ENCODE results near the gene LEKR1.
"Not testable (repeated sequence)": the region's sequence is repeated elsewhere in the genome, so short reads cannot be mapped to it uniquely, and the experiment has no call there.

Gene LEKR1

DNA sequence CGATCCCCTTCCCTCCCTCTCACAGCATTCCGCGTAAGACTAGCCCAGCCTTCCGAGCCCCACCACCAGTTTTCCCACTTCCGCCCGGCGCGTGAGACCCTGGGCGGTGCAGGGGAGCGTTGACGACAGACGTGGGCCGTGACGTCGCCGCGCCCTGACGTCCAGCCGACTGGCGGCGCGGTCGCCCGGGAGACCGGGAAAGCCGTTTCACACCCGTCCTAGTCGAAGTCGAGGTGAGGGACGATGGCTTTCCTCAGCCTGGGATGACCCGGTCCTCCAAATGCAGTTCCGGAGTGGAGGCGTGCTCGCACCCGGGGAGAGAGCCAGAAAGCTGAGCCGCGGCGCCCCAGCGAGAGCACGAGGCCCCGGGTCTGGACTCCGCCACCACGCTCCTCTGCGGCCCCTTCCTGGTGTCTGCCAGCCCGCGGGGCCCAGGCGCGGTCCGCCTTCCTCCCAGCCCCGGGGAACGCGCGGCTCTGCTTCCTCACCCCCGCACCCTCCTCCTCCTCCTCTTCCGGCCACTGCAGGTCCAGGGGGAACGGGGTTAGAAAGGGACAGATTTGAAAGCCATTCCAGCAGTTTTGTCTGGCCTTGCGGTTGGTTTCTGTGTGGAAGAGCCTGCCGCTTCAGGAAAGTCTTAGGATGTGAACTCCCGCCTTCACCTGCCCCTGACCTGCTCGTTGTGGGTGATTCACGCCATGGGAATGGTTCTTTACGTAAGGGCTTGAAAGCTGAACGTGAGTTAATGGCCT is at the start of gene LEKR1:
LEKR1 (plus strand) TSS at position 210 of the 752 bp plus-strand sequence. CDS start 2,977 bp downstream, outside the sequence.
- peak; percentile 70 for DNase-seq

DNA sequence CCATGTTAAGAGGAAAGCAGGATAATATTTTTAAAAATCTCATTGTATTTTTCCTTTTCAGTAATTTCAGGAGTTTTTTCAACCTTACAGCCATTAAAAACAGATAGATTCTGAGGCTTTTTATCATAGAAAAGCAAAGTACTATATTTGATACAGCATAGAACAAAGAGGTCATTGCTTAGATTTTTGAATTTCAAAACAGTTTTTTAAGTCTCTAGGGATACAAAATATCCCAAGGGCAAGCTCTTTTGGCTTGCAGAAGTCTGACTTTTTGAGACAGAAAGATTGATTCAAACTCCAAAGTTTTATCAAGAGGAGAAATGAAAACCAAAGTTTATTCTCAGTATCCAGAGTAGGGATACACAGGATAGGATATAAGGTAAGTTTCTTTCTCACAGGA is 49.3 kb upstream of the LEKR1 start:
- no peak for DNase-seq

DNA sequence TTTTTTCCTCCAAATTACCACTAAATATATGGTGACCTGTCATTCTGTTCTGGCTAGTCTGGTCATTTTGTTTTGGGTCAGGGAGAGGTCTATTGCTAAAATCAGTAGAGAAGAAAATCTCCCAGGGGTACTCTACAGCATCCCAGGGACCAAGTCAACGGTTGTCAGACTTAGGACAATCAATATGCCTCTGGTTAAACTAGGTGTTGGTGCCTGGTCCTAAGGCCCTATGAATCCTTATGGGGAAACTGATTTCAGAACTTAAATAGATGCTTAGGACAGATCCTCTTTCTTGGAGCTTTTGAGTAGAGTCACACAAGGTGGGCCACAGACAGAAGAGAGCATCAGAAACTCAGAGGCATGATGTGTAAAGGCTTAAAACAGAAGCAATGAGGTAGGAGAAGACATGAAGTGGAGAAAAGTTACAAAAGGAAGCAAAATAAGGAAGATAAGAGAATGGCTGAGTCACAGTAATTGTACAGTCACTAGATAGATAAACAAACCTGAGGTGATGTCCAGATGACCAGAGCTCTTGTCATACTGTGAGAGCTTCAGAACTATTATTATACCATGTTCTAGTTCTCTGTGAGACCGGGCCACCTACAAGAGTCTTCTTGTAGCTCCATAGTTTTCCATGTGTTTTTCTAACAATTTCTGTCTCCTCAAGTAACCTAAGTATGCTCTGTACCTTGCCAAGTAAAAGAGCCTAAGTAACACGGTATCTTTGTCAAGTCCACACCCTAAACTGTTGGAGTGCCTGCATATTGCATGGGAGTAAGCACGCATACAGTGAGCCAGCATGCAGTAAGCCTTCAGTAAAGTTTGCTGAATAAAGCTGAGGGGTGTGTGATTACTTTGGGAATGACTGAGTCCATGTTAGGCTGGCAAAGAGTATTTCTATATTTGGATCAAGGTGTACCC is 44.6 kb upstream of the LEKR1 start:
- no peak for DNase-seq

DNA sequence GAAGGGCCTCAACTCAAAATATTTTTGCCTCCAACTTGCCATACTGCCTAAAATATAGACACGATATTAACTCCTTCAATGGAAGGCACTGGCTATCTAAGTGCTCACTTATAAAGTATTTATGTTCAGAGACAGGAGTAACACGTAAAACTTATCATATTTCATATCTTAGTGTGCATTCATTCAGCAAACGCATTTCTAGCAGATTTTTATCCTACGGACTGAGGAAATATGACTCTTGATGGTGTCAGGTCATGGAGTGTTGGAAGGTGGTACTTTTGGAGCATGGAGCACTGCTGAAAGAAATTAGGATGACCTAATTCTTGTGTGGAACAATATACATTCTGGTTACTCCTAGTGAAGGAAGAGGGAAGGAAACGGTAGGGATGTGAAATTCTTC is 43.8 kb upstream of the LEKR1 start:
- DNase-seq: no peak

- DNase-seq: no peak
Observed at GRCh38 chr3:156782921-156783320, 43.2 kb upstream of the LEKR1 start.

GRCh38 chr3:156787001-156787400 is 39.2 kb upstream of the LEKR1 start:
- no peak for DNase-seq

DNA sequence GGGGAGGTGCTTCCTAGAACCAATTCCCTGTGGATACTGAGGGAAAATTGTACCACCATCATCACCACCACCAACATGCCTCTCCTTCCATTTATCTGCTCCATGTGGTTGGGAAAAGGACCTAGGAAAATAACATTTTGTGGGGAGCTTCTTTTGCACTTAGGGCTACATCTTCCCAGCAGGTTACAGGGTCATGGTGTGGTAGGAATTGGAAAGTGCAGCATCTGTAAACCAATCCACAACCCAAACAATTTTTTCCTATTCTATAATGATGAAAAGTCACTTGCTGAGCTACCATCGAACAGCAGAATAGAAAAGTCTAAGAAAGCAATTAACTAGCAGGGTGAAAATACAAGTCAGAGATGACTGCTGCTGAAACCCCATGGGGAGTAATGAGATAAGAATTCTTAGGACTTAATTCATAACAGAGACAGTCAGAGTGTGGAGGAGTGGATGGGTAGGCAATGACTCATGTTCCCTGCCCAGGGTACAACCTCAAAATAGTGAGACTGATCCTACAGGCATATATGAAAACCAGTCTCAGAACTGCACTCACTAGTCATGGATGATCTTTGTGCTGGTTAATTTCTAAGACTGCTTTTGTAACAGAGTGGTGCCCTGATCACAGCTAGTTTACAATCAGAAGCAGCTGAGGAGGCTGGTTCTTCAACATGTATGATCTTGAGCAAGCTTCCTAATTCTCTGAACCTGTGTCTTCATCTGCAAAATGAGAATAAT is 38.1 kb upstream of the LEKR1 start:
- no peak for DNase-seq

GRCh38 chr3:156788846-156789245 is 37.3 kb upstream of the LEKR1 start:
- no peak for DNase-seq

DNA sequence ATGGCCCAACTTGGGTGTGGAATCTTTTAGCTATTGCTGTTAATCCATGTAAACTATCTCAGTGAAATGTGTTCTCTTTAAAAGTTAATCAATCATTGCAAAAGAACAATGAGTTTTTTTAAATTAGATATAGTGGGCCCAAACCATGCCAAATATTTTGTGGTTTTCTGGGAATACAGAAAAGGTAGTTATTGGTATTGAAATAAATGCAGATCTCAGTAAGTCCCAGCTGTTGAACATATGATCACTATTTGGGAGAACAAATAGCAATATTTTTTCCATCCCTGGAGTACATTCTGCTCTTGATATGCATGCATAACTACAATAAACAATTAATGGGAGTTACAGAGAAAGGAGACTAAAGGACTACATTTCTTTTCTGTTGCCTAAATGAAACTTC is 36.0 kb upstream of the LEKR1 start:
- DNase-seq: no peak

- DNase-seq: no peak
Observed at GRCh38 chr3:156792114-156792513, 34.0 kb upstream of the LEKR1 start.

GRCh38 chr3:156792536-156792935 is 33.6 kb upstream of the LEKR1 start:
- no peak for DNase-seq

DNA sequence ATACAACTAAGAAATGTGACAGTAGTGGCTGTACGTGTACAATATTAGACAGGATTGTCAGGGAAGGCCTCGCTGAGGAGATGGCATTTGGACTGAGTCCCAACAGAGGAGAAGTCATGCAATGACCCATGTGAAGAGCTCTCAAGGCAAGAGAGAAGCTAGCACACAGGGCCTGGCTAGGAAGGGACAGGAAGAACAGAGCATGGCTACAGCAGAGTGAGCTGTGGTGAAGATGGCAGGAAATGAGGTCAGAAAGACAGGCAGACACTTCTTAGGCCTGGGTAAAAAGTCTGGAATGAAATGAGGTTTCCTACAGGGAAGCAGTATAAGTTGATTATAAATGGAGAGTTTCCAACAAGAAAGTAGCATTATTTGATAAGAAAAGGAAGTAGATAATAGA is 33.2 kb upstream of the LEKR1 start:
- no peak for DNase-seq

- DNase-seq: no peak
Observed at GRCh38 chr3:156793400-156793799, 32.8 kb upstream of the LEKR1 start.

GRCh38 chr3:156793851-156794250 is 32.3 kb upstream of the LEKR1 start:
- no peak for DNase-seq

DNA sequence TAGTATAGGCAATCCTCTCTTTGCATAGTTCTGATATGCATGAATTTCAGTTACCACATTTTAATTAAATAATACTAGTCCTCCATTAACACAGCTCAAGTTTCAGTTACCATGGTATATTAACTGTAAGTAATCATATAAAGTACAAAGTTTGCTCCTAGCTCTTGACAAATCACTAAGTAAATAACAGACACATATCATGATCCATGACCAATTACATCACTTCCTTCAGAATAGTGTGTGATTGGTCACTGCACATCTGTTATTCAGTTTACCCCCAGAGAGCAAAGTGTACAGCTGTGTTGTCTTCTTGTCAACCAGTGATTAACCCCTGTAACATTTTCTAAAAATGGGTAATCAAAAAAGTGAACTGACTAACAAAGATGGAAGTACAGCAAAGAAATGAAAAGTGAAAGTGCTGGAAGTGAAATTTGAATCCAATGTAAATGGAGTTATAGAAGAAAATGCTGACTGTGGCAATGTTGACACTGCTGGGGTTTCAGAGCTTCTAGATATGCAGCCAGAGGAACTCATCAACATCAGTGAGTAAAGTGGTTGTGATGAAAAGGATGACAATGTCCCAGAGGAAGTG is 30.2 kb upstream of the LEKR1 start:
- DNase-seq: no peak

GRCh38 chr3:156797368-156797767 is 28.8 kb upstream of the LEKR1 start:
- DNase-seq: no peak

DNA sequence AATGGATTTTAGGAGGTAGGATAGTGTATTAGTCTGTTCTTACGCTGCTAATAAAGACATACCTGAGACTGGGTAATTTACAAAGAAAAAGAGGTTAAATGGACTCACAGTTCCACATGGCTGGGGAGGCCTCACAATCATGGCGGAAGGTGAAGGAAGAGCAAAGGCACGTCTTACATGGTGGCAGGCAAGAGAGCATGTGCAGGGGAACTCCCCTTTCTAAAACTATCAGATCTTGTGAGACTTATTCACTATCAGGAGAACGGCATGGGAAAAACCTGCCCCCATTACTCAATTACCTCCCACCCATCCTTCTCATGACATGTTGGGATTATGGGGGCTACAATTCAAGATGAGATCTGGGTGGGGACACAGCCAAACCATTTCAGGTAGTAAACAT is 25.9 kb upstream of the LEKR1 start:
- DNase-seq: not testable (repeated sequence)

- no peak for DNase-seq
Observed at GRCh38 chr3:156801746-156802145, 24.4 kb upstream of the LEKR1 start.

DNA sequence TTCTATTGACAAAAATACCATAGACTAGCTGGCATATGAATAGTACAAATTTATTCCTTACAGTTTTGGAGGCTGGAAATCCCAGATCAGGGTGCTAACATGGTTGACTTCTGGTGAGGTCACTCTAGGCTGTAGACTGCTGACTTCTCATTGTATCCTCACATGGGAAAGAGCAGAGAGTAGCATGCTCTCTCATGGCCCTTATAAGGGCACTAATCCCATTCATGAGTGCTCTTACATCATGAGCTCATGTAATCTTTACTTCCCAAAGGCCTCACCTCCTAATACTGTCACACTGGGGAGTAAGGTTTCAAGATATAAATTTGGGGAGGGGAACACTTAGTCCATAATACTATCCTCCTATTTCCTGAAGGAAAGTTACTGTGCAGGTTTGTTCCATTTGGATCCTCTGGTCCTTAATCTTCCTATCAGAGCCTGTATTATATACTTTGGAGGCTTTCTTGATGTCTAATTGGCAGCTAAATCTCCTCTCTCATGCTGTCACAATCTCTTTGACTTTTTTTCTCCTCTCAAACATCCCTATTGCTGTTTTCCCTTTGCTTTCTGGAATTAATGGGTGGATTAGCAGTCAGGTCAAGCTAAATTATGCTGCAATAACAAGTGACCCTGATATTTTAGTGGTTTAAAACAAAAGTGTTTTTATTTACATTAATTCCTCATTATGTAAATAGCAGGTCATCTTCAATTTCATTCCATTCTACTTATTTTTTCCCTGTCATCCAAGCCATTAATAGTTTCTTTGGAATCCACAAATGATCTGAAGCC is 23.1 kb upstream of the LEKR1 start:
- no peak for DNase-seq

DNA sequence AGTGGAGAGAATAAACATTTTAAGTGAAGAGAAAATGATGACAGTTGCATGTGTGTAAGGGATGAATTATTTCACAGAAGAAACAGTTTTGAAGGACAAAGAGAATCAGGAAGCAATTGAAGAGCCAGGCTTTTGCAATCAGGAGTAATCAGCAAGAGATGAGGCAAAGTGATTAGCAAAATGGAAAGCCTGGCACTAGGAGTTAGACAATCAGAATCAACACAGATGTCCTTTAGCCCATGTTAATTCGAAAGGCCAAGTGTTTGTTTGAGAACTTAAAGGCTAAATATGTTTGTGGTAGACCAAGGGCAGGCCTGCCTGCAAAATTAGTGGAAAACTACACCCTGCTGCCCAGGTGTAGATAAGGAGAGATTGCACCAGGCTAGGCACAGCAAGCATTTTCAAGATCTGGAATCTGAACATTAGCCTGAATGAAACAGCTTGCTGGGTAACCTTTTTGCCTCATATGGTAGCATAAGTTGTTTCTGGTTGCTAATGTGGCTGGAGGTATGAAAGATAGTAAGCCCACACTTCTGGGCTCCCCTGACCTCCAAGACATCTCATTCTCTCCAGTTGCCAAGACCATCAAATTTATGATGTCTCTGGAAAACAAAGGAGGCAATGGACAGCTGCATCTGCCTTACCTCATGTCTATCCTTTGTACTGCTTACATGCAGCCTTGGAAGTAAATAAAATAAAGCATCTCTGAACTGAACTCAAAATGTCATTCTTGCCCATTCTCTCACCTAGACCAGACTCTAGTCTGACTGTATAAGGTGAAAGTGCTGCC is 22.0 kb upstream of the LEKR1 start:
- no peak for DNase-seq

DNA sequence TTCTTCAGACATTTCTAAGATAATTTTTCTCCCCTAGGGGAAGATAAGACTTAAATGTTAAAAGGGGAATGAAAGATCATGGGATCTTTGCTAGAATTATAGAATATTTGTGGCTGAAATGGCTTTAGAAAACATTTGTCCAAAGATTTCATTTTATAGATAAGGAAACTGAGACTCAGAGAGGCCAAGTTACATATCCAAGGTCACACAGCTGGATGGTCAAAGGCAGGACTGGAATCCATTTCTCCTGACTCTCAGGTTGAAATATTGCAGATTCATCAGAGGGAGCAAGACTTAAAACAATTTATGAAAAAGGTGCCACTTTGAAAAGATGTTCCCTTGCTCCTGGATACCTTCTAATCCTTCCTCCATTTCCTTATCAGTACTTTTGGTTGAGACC is 19.5 kb upstream of the LEKR1 start:
- DNase-seq: no peak
